NT2/D1 (cell line): ENCODE measurements around the gene CFAP47.

Experiments
- SUZ12 ChIP-seq: IDR thresholded peaks from 2 replicates; pipeline ENCODE4 v1.6.1; 2011; ENCODE audit not compliant: insufficient read length, insufficient read depth; ENCODE audit errors: extremely low read depth
- ZNF274 ChIP-seq: IDR thresholded peaks from 2 replicates; pipeline ENCODE4 v1.6.1; 2011; ENCODE audit warnings: mild to moderate bottlenecking, low read depth, low read length

DNA sequence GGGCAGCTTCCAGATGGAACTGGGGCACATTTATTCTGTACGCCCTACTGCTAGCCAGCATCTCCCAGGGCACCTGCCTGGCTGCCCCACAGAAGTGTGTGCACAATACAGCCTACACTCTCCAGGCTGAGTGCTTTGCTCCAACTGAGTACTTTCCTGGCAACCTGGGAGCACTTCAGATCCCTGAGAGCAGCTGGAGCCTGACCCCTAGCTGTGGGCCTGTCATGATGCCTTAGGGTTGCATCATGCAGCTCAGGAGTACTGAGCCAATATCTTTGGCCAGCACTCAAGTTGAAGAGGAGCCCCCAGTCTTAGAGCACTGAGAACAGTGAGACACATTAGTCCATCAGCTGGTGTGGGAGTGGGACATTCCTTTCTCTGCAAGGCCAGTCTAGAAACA is 321.9 kb downstream of the CFAP47 start:
- TF ChIP-seq ZNF274 (no peak), SUZ12 (no peak)
